Left renal pelvis (tissue), 4 donors: Measurements from ENCODE around the gene METRNL. TPM values are rescaled to one million over a fixed set of nuclear protein-coding genes. Genes with fewer than 3 reads are reported as not detected.
A peak's percentile ranks its signal among the peaks of the same experiment; 100 is the strongest.
"Not testable (repeated sequence)": the region's sequence is repeated elsewhere in the genome, so short reads cannot be mapped to it uniquely, and the experiment has no call there.

Experiments used
- DNase-seq, 4 donors: peaks; one replicate each; pipeline ENCODE4 v3.0.0-alpha.2; 2013; ENCODE audit warnings: low read depth in 4 of 4, low spot score in 3 of 4
- polyA plus RNA-seq, 4 donors: library from polyadenylated mRNA; unstranded; fragments of 120-200 nt; gene quantifications; one replicate each; pipeline ENCODE4 v1.2.1, GENCODE V29; 2013; ENCODE audit not compliant: insufficient read length in 4 of 4

The METRNL gene
- polyA plus RNA-seq, 4 donors = 18.1 to 71.1 (median 41.2) TPM

- peak; percentile 86 to 95 (median 94) for DNase-seq
Observed at GRCh38 chr17:83051396-83052240, 27.8 kb upstream of the METRNL start.

- DNase-seq = no peak
Observed at GRCh38 chr17:83052241-83052564, 27.2 kb upstream of the METRNL start.

GRCh38 chr17:83053021-83053681, 26.3 kb upstream of the METRNL start:
- DNase-seq = no peak

- DNase-seq = no peak
Observed at GRCh38 chr17:83053739-83054451, 25.5 kb upstream of the METRNL start.

GRCh38 chr17:83054518-83055125, 24.8 kb upstream of the METRNL start:
- no peak for DNase-seq

- not testable (repeated sequence) for DNase-seq
Observed at GRCh38 chr17:83055176-83055575, 24.2 kb upstream of the METRNL start.

- no peak for DNase-seq
Observed at GRCh38 chr17:83055911-83056582, 23.4 kb upstream of the METRNL start.

GRCh38 chr17:83056583-83057396, 22.6 kb upstream of the METRNL start:
- no peak for DNase-seq

- DNase-seq = no peak
Observed at GRCh38 chr17:83057397-83057761, 22.0 kb upstream of the METRNL start.

- no peak for DNase-seq
Observed at GRCh38 chr17:83057793-83058265, 21.6 kb upstream of the METRNL start.

- no peak for DNase-seq
Observed at GRCh38 chr17:83058266-83058798, 21.1 kb upstream of the METRNL start.

GRCh38 chr17:83061586-83061985, 17.8 kb upstream of the METRNL start:
- DNase-seq = no peak

GRCh38 chr17:83062011-83062817, 17.2 kb upstream of the METRNL start:
- no peak for DNase-seq

GRCh38 chr17:83062818-83063671, 16.4 kb upstream of the METRNL start:
- no peak for DNase-seq

GRCh38 chr17:83064021-83064731, 15.2 kb upstream of the METRNL start:
- DNase-seq = no peak

GRCh38 chr17:83064732-83065659, 14.4 kb upstream of the METRNL start:
- DNase-seq = no peak
